ENCODE results near the gene UPK3A. TPM values are rescaled to one million over a fixed set of nuclear protein-coding genes. Genes with fewer than 3 reads are reported as not detected.

Gene UPK3A
- total RNA-seq, 1 donor from 2014 or later, result 2.0 TPM

Other genes starting within 250 kb of the UPK3A start
- gene NUP50, start 121.0 kb upstream of the UPK3A start, total RNA-seq, result 60.8 and 78.2 TPM in 2 replicates
- gene KIAA0930, start 44.1 kb upstream of the UPK3A start, total RNA-seq, result 33.2 and 40.2 TPM in 2 replicates
- gene FAM118A, start 25.0 kb downstream of the UPK3A start, total RNA-seq, result 9.5 and 11.4 TPM in 2 replicates
- gene SMC1B, start 128.7 kb downstream of the UPK3A start, total RNA-seq, result 0.63 TPM in 1 of 2 replicates, not detected in the other
- 0.69 and 2.7 TPM in 2 replicates for gene RIBC2, start 128.7 kb downstream of the UPK3A start, total RNA-seq
- gene FBLN1, start 217.9 kb downstream of the UPK3A start, total RNA-seq, result 21.5 and 58.5 TPM in 2 replicates